Uterus (tissue), 2 donors: Measurements from ENCODE around the gene SMTN.

Source experiments
- POLR2A ChIP-seq, 2 donors: fragments of 450-650 bp; IDR thresholded peaks; one replicate each; pipeline ENCODE4 v1.6.1; 2016; ENCODE audit warnings: antibody characterized with exemption in 2 of 2, mild to moderate bottlenecking in 1 of 2, moderate library complexity in 1 of 2
- TF ChIP-seq, protein P1 (sequence below), 4 experiments: fragments of 200-600 bp in 2 of 4; fragments of 450-650 bp in 2 of 4; sonication (generic) in 2 of 4; IDR thresholded peaks; one replicate each; pipeline ENCODE4 v1.5.1; 2016 to 2019; ENCODE audit warnings: antibody characterized with exemption in 4 of 4, mild to moderate bottlenecking in 2 of 4, moderate library complexity in 1 of 4

DNA sequence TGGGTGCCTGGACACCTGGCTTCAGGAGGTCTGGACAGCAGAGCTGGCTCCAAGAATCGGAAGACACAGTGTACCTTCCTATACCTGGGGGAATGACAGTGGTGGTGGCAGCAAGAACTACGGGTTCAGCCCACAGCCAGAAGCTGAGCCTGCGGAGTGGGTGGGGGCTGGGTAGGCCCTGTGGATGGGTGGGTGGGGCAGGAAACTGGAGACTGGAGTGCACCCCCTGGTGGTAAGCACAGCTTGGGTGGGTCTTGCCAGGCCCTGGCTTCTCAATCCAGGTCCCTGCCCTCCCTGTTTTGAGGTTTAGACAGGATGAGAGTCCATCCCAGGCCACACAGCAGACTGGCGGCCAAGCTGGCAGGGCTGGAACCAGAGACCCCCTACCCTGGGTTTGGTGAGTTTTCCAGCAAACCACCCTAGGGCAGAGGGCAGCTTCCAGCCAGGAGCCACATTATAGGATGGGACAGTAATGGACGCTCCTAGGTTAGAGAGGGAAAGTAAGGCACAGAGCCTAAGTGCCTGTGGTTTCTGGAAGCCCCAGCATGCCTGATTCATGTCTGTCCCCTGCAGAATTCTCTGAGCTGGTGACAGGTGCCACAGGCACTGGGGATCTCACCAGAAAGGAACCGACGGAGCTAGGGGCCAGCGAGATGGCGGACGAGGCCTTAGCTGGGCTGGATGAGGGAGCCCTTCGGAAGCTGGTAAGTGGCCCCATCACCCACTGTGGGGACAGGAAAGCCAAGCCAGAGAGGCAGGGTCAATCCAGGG lies 1.7 kb downstream of the SMTN start:
- TF ChIP-seq, protein P1, sequence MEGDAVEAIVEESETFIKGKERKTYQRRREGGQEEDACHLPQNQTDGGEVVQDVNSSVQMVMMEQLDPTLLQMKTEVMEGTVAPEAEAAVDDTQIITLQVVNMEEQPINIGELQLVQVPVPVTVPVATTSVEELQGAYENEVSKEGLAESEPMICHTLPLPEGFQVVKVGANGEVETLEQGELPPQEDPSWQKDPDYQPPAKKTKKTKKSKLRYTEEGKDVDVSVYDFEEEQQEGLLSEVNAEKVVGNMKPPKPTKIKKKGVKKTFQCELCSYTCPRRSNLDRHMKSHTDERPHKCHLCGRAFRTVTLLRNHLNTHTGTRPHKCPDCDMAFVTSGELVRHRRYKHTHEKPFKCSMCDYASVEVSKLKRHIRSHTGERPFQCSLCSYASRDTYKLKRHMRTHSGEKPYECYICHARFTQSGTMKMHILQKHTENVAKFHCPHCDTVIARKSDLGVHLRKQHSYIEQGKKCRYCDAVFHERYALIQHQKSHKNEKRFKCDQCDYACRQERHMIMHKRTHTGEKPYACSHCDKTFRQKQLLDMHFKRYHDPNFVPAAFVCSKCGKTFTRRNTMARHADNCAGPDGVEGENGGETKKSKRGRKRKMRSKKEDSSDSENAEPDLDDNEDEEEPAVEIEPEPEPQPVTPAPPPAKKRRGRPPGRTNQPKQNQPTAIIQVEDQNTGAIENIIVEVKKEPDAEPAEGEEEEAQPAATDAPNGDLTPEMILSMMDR (IDR thresholded peaks at IDR 0.05): peak; percentile 68 to 89 (median 71)
- TF ChIP-seq POLR2A (IDR thresholded peaks at IDR 0.05): peak in 1 of 2 donors; percentile 35
